ENCODE data around the gene NXN. TPM values are rescaled to one million over a fixed set of nuclear protein-coding genes. Genes with fewer than 3 reads are reported as not detected.
A peak's percentile ranks its signal among the peaks of the same experiment; 100 is the strongest.
"Not testable (repeated sequence)": the region's sequence is repeated elsewhere in the genome, so short reads cannot be mapped to it uniquely, and the experiment has no call there.

The NXN gene
- total RNA-seq, 4 donors from 2014 or later, result 11.3 to 51.6 (median 31.8) TPM

GRCh38 chr17:880443-881269 is 98.9 kb downstream of the NXN start:
- intact Hi-C loops (cut with DNase I; ENCODE audit: low total_unique reads), result no loop called here
- TF ChIP-seq POLR2A (IDR thresholded peaks at IDR 0.05), result no peak
- no peak for TF ChIP-seq CTCF (IDR thresholded peaks at IDR 0.05)
- no peak overlapping the region for H3K4me3 ChIP-seq (ENCODE audit: low read depth, poor library complexity, severe bottlenecking)
- WGBS, 2 donors, result 58 to 64% methylated on average over 15 of the region's 15 CpGs
- no peak for DNase-seq (ENCODE audit: low spot score in 2 of 2)

- intact Hi-C loops (cut with DNase I; ENCODE audit: low total_unique reads), result no loop called here
- H3K4me3 ChIP-seq (ENCODE audit: low read depth, poor library complexity, severe bottlenecking), result no peak overlapping the region
- WGBS, 2 donors, result 15 to 32% methylated on average over 25 to 26 of the region's 26 CpGs
- peak; percentile 76 to 93 for DNase-seq (ENCODE audit: low spot score in 2 of 2)
- TF ChIP-seq CTCF (IDR thresholded peaks at IDR 0.05) (no peak), POLR2A (IDR thresholded peaks at IDR 0.05) (no peak)
Measured at GRCh38 chr17:879546-880442, 99.8 kb downstream of the NXN start.

GRCh38 chr17:877630-878029 is 101.9 kb downstream of the NXN start:
- TF ChIP-seq POLR2A (IDR thresholded peaks at IDR 0.05) (no peak), CTCF (IDR thresholded peaks at IDR 0.05) (no peak)
- 75 to 79% methylated on average over 14 of the region's 14 CpGs for WGBS, 2 donors
- intact Hi-C loops (cut with DNase I; ENCODE audit: low total_unique reads), result no loop called here
- no peak overlapping the region for H3K4me3 ChIP-seq (ENCODE audit: low read depth, poor library complexity, severe bottlenecking)
- DNase-seq (ENCODE audit: low spot score in 2 of 2), result no peak

- intact Hi-C loops (cut with DNase I; ENCODE audit: low total_unique reads), result no loop called here
Measured at GRCh38 chr17:876272-876671, 103.3 kb downstream of the NXN start.

GRCh38 chr17:874590-874989 is 105.0 kb downstream of the NXN start:
- H3K4me3 ChIP-seq (ENCODE audit: low read depth, poor library complexity, severe bottlenecking); DNase-seq (ENCODE audit: low spot score in 2 of 2); intact Hi-C loops (cut with DNase I; ENCODE audit: low total_unique reads): not testable (repeated sequence)
- WGBS, 2 donors, result 96 to 100% methylated on average over 2 of the region's 2 CpGs

More at GRCh38 chr17:876272-876671, 103.3 kb downstream of the NXN start:
- DNase-seq (ENCODE audit: low spot score in 2 of 2), result no peak
- 75 to 78% methylated on average over 12 of the region's 12 CpGs for WGBS, 2 donors
- no peak overlapping the region for H3K4me3 ChIP-seq (ENCODE audit: low read depth, poor library complexity, severe bottlenecking)
- no peak for TF ChIP-seq CTCF (IDR thresholded peaks at IDR 0.05)
- no peak for TF ChIP-seq POLR2A (IDR thresholded peaks at IDR 0.05)

GRCh38 chr17:872855-873254 is 106.7 kb downstream of the NXN start:
- no peak for DNase-seq (ENCODE audit: low spot score in 2 of 2)

More at GRCh38 chr17:872855-873254, 106.7 kb downstream of the NXN start:
- intact Hi-C loops (cut with DNase I; ENCODE audit: low total_unique reads), result no loop called here
- TF ChIP-seq CTCF (IDR thresholded peaks at IDR 0.05) (no peak), POLR2A (IDR thresholded peaks at IDR 0.05) (no peak)
- WGBS, 2 donors, result 88 to 91% methylated on average over 5 of the region's 5 CpGs
- H3K4me3 ChIP-seq (ENCODE audit: low read depth, poor library complexity, severe bottlenecking), result no peak overlapping the region
